Lower lobe of right lung (tissue), 2 donors: Measurements from ENCODE around the gene DENND1B. TPM values are rescaled to one million over a fixed set of nuclear protein-coding genes. Genes with fewer than 3 reads are reported as not detected.
"Not testable (repeated sequence)": the region's sequence is repeated elsewhere in the genome, so short reads cannot be mapped to it uniquely, and the experiment has no call there.

ENCODE experiments used
- ATAC-seq, 2 donors: fragments of 200-7000 bp; cut with Tn5 transposase; one replicate each; pipeline ENCODE4 v1.9.1; 2020 to 2022; ENCODE audit warnings: mild to moderate bottlenecking in 2 of 2, moderate library complexity in 2 of 2
- DNase-seq: peaks from one replicate; pipeline ENCODE4 v3.0.0-alpha.2; 2020
- H3K27ac ChIP-seq: fragments of 200-600 bp; one replicate; pipeline ENCODE4 v1.8.0; 2022
- H3K27me3 ChIP-seq: fragments of 200-600 bp; one replicate; pipeline ENCODE4 v1.8.0; 2022; ENCODE audit warnings: low read depth
- H3K36me3 ChIP-seq: fragments of 200-600 bp; one replicate; pipeline ENCODE4 v1.8.0; 2022; ENCODE audit warnings: mild to moderate bottlenecking
- H3K4me1 ChIP-seq: fragments of 200-600 bp; one replicate; pipeline ENCODE4 v1.8.0; 2022
- H3K4me3 ChIP-seq: fragments of 200-600 bp; one replicate; pipeline ENCODE4 v1.8.0; 2022; ENCODE audit warnings: mild to moderate bottlenecking
- H3K9me3 ChIP-seq: fragments of 200-600 bp; one replicate; pipeline ENCODE4 v1.8.0; 2022
- intact Hi-C: fragments of 100-400 bp; cut with DNase I; formaldehyde crosslinking; loops from one replicate; pipeline ENCODE4 v1.11.0; 2022
- total RNA-seq: library from RNA; stranded (reverse); fragmentation: NEBNext Ultra II Directional; extraction: Animal tissue kit (Norgen Biotek cat#: 25700); gene quantifications from one replicate; pipeline ENCODE4 v1.2.1, GENCODE V29; 2021
- TF ChIP-seq, protein P1 (sequence below): fragments of 200-600 bp; IDR thresholded peaks from one replicate; pipeline ENCODE4 v1.8.0; 2022; ENCODE audit warnings: antibody characterized with exemption, mild to moderate bottlenecking
- donor health status: DM: no; HTN: yes; CAD: no; lungs with severe emphysema.

The DENND1B gene
- total RNA-seq, 1 donor from 2014 or later, result 25.6 TPM

DNA sequence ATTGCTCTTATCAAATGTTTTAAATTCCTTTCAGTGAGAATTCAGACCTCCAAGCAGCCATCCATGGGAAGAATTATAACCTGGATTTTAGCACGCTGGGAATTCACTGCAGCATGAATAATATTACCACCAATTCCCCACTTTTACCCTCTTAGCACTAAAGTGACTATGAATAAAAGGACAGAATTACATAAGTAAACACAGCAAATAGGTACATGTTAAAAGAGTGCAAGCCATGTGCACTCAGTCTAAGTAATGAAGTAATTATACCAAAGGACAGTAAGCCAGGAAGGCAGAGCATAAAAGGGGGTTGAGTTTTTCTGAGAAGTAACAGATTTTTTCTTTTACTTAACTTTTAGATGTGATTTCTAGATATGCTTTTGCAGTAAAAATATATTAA lies 176.3 kb downstream of the DENND1B start:
- Histone ChIP-seq H3K27ac (no peak overlapping the region), H3K36me3 (no peaks in the 10 kb centered on the region), H3K27me3 (no peaks in the 10 kb centered on the region), H3K9me3 (no peaks in the 10 kb centered on the region), H3K4me3 (no peak overlapping the region), H3K4me1 (no peaks in the 10 kb centered on the region)
- ATAC-seq (no peak), DNase-seq (no peak)
- intact Hi-C loops, result no loop called here
- TF ChIP-seq, protein P1, sequence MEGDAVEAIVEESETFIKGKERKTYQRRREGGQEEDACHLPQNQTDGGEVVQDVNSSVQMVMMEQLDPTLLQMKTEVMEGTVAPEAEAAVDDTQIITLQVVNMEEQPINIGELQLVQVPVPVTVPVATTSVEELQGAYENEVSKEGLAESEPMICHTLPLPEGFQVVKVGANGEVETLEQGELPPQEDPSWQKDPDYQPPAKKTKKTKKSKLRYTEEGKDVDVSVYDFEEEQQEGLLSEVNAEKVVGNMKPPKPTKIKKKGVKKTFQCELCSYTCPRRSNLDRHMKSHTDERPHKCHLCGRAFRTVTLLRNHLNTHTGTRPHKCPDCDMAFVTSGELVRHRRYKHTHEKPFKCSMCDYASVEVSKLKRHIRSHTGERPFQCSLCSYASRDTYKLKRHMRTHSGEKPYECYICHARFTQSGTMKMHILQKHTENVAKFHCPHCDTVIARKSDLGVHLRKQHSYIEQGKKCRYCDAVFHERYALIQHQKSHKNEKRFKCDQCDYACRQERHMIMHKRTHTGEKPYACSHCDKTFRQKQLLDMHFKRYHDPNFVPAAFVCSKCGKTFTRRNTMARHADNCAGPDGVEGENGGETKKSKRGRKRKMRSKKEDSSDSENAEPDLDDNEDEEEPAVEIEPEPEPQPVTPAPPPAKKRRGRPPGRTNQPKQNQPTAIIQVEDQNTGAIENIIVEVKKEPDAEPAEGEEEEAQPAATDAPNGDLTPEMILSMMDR, result no peak

DNA sequence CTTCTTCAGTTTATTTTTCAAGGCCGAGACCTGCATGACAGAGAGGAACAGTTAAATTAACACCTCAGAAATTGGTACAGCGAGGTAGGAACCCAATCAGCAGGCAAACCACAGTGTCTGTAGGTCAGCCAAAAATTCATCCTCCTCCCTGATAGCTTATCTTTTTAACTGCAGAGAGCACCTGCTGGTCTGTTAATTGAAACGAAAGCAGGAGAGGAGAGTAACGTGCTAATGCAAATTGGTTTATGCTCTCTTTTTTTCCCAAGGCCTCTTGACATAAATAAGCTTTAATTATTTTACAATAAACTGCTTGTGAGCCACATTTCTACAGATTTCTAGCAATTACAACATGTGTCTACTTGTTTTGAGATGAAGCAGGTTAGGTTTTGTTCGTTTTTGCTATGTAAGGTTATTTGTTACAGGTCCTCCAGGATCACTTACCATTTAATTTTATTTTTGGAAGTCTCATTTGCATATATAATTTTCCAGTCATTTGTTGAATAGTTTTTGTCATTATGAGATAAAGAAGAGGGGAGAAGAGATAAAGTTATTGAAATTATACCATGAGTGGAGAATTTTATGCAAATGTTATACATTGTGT lies 179.9 kb downstream of the DENND1B start:
- Histone ChIP-seq H3K9me3 (no peaks in the 10 kb centered on the region), H3K4me3 (no peak overlapping the region), H3K27ac (no peak overlapping the region), H3K4me1 (no peaks in the 10 kb centered on the region), H3K36me3 (no peaks in the 10 kb centered on the region), H3K27me3 (no peaks in the 10 kb centered on the region)
- TF ChIP-seq, protein P1, result no peak
- ATAC-seq (no peak), DNase-seq (no peak)
- intact Hi-C loops, result no loop called here

DNA sequence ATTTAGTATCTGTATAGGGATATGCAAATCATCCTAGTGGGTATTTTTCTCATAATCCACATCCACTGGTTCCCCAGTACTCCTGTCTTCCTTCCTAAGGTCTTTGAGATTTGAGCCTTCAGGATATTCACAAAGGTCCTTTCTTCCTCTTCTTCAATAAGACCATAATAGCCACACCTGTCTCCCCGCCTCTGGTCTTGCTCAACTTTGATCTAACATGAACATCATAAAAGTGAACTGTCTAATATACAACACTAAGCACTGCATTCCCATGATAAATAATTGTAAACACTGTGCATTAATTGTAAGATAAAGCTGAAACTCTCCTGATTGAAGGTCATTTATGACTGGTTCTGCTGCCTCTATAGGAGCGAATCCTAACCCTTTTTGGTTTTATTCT lies 184.6 kb downstream of the DENND1B start:
- ATAC-seq (no peak), DNase-seq (no peak)
- Histone ChIP-seq H3K9me3 (no peaks in the 10 kb centered on the region), H3K27ac (no peak overlapping the region), H3K36me3 (no peaks in the 10 kb centered on the region), H3K27me3 (no peaks in the 10 kb centered on the region), H3K4me1 (no peaks in the 10 kb centered on the region), H3K4me3 (no peak overlapping the region)
- intact Hi-C loops, result no loop called here
- TF ChIP-seq, protein P1, result no peak

DNA sequence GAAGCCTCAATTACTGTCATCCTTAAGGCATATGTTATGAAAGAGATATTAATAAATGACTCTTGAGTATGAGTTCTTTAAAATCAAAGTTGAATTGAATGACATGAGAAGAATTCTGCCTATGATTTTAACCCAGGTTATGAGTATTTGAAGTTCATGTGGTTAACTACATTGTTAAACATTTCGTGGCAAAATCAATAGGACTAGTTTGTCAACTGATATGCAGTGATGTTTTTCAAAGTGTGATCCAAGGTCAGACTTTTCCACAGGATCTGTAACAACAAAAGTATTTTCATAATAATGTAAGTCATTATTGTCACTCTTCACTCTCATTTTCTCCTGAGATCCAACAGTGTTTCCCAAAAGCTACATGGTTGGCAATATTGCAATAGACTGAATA lies 189.5 kb downstream of the DENND1B start:
- Histone ChIP-seq H3K27me3 (no peaks in the 10 kb centered on the region), H3K9me3 (no peaks in the 10 kb centered on the region), H3K4me3 (no peak overlapping the region), H3K27ac (no peak overlapping the region), H3K4me1 (no peaks in the 10 kb centered on the region), H3K36me3 (peaks cover 5% of the 10 kb centered on the region)
- no peak for ATAC-seq
- TF ChIP-seq, protein P1, result no peak
- intact Hi-C loops, result no loop called here
- no peak for DNase-seq

DNA sequence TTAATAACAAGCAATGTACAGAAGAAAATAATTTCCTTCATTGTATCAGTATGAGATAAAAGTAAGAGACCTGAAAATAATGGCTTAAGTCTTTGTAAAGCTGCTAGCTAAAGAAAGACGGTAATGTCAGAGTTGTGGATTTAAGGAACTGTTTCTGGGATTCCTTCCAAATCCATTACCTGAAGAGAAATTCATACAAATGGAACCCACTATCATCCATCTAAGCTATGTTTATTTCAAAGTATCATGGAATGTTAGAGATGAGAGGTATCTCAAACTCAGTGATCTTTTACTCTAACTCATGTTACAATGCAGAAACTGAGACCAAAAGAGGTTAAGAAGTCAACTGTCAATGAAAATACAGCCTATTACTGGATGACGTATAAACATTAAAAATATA lies 197.7 kb downstream of the DENND1B start:
- Histone ChIP-seq H3K36me3 (peaks cover under 1% of the 10 kb centered on the region), H3K4me1 (no peaks in the 10 kb centered on the region), H3K4me3 (no peak overlapping the region), H3K9me3 (no peaks in the 10 kb centered on the region), H3K27me3 (no peaks in the 10 kb centered on the region), H3K27ac (no peak overlapping the region)
- intact Hi-C loops, result no loop called here
- no peak for DNase-seq
- no peak for ATAC-seq
- TF ChIP-seq, protein P1, result no peak

DNA sequence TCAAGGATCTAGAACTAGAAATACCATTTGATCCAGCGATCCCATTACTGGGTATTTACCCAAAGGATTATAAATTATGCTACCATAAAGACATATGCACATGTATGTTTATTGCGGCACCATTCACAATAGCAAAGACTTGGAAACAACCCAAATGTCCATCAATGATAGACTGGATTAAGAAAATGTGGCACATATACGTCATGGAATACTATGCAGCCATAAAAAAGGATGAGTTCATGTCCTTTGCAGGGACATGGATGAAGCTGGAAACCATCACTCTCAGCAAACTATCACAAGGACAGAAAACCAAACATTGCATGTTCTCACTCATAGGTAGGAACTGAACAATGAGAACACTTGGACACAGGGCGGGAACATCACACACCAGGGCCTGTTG lies 199.7 kb downstream of the DENND1B start:
- H3K9me3 ChIP-seq, H3K36me3 ChIP-seq, DNase-seq, H3K4me3 ChIP-seq, H3K27me3 ChIP-seq, ATAC-seq, H3K27ac ChIP-seq, H3K4me1 ChIP-seq, intact Hi-C loops: not testable (repeated sequence)
